ENCODE measurements around the gene ABHD5. TPM values are rescaled to one million over a fixed set of nuclear protein-coding genes. Genes with fewer than 3 reads are reported as not detected.

ABHD5 gene
- total and polyA plus RNA-seq, 2 of the 8 experiments (the other 6 are each of a cell fraction or from before 2014, with no cell fraction given) = 10.5 to 16.4 TPM

DNA sequence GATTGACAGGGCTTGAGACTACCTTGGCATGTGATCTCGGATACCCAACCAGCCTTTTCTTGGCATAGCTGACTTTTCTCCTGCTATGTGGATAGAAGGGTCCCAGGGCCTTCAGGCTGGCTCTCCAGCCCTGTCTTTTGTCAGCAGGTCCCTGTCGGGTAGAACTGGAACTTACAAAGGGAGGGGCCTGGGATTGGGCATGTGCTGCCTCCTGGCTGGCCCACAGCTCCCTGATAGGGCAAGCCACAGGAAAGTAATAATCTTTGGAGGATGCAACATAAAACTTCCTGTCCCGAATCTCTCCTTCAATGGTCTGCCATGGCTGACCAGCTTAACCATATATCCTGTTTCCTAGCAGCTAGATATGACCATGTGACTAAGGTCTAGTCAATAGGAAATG is 89.1 kb downstream of the ABHD5 start:
- ChIA-PET CTCF (ENCODE audit: partially characterized antibody) (interaction anchor here (0.6 to 0.8 kb wide), 2 partner anchors 11 to 15 kb away, joined by 3 to 5 read pairs; no protein-coding TSS in a partner anchor), POLR2A (ENCODE audit: partially characterized antibody) (no interaction called here)
- H3K36me3 ChIP-seq (ENCODE audit: control insufficient read depth in 2 of 4, insufficient read depth in 4 of 4, low read length in 3 of 4) = no peaks in the 10 kb centered on the region
- no peak overlapping the region for H2BK15ac ChIP-seq (ENCODE audit: low read length)
- H3K18ac ChIP-seq (ENCODE audit: extremely low read depth, low read length) = no peak overlapping the region
- H4K20me1 ChIP-seq (replicated peaks in 1 of 2; ENCODE audit: control insufficient read depth in 1 of 2, insufficient read depth in 2 of 2, low read length in 2 of 2) = no peaks in the 10 kb centered on the region
- no peak overlapping the region for H2BK5ac ChIP-seq (ENCODE audit: low read depth, low read length)
- WGBS, 2 experiments (ENCODE audit: extremely low coverage in 1 of 2, insufficient coverage in 1 of 2, insufficient read length in 1 of 2, insufficient replicate concordance in 2 of 2, low coverage in 1 of 2, low lambda C conversion rate in 2 of 2, missing lambda C conversion rate in 1 of 2) = 71% methylated on average over 3 of the region's 3 CpGs; no CpG with 5 or more reads in 1 of the 2 experiments
- no peak overlapping the region for H3K23ac ChIP-seq (ENCODE audit: insufficient read length)
- H3K4me3 ChIP-seq (ENCODE audit: extremely low read depth in 1 of 4, insufficient read depth in 2 of 4, low read depth in 3 of 4, low read length in 4 of 4) = no peak overlapping the region
- no peak overlapping the region for H4K5ac ChIP-seq (ENCODE audit: insufficient read length, low read depth, low read length)
- H3K4me2 ChIP-seq (ENCODE audit: insufficient read depth in 1 of 2, low read depth in 2 of 2, low read length in 2 of 2) = no peak overlapping the region
- no peak overlapping the region for H3K14ac ChIP-seq (ENCODE audit: insufficient read length)
- H3K56ac ChIP-seq (replicated peaks; ENCODE audit: insufficient read length, low read depth, low read length) = no peak overlapping the region
- H3K79me1 ChIP-seq (ENCODE audit: low read depth, low read length) = no peaks in the 10 kb centered on the region
- DNase-seq (ENCODE audit: low read depth in 1 of 2, low spot score in 2 of 2) (peak in 1 of 2 experiments; percentile 11), FAIRE-seq (no peak)
- no peak overlapping the region for H2AFZ ChIP-seq (ENCODE audit: low read length)
- no peaks in the 10 kb centered on the region for H3K79me2 ChIP-seq (ENCODE audit: control insufficient read depth in 1 of 2, insufficient read depth in 2 of 2, low read length in 2 of 2)
- H3K9ac ChIP-seq (replicated peaks in 1 of 4; ENCODE audit: extremely low read depth in 1 of 4, low read depth in 3 of 4, low read length in 3 of 4) = no peak overlapping the region
- H4K91ac ChIP-seq (replicated peaks; ENCODE audit: insufficient read length, low read length) = no peak overlapping the region
- H4K8ac ChIP-seq (ENCODE audit: extremely low read depth, insufficient read depth, low read length) = no peak overlapping the region
- H2BK12ac ChIP-seq (ENCODE audit: low read depth, low read length) = no peak overlapping the region
- H3K4ac ChIP-seq (replicated peaks; ENCODE audit: insufficient read length, low read depth, low read length) = no peak overlapping the region
- H3K9me3 ChIP-seq (ENCODE audit: insufficient read depth in 2 of 2, low read depth in 1 of 2, low read length in 1 of 2) = peaks cover 0 to 3% of the 10 kb centered on the region in 2 experiments; a peak in 1 of 4 replicates
- no peaks in the 10 kb centered on the region; the same call in 1 of the 2 replicates for H3K23me2 ChIP-seq (ENCODE audit: low read depth, low read length)
- no peaks in the 10 kb centered on the region for H3K4me1 ChIP-seq (replicated peaks in 1 of 4; ENCODE audit: control insufficient read depth in 3 of 4, insufficient read depth in 4 of 4, low read length in 3 of 4)
- no peak overlapping the region for H2BK20ac ChIP-seq (ENCODE audit: low read length)
- no peak overlapping the region for H2AK5ac ChIP-seq (ENCODE audit: low read depth, low read length)
- H2BK120ac ChIP-seq (replicated peaks; ENCODE audit: low read depth, low read length) = no peak overlapping the region
- no peak overlapping the region for H3K27ac ChIP-seq (ENCODE audit: low read depth, low read length)
- peaks cover 0 to 2% (median 0%) of the 10 kb centered on the region in 4 experiments; a peak in 1 of 7 replicates for H3K27me3 ChIP-seq (replicated peaks in 1 of 4; ENCODE audit: control insufficient read depth in 3 of 4, extremely low read depth in 1 of 4, insufficient read depth in 3 of 4, low read length in 3 of 4)
- TF ChIP-seq POU5F1 (IDR thresholded peaks at IDR 0.05; ENCODE audit: low read depth, low read length) (no peak), MAFK (IDR thresholded peaks at IDR 0.05; ENCODE audit: low read depth, low read length) (no peak), SUZ12 (IDR thresholded peaks at IDR 0.05; ENCODE audit: low read length) (no peak)
